ENCODE data around the gene SLIT3.

- TF ChIP-seq CTCF (IDR thresholded peaks at IDR 0.05) (no peak), POLR2A (IDR thresholded peaks at IDR 0.05) (no peak)
Observed at GRCh38 chr5:168696611-168697010, 604.3 kb downstream of the SLIT3 start.

All from Peyer's patch (tissue), 4 donors.